PC-9 (cell line): ENCODE results near the gene MIER2.

Experiments
- CTCF ChIP-seq: fragments of 200-600 bp; sonication (generic); conservative IDR thresholded peaks from 2 replicates; pipeline ENCODE4 v1.6.1; 2017; ENCODE audit warnings: mixed run types, antibody characterized with exemption, mild to moderate bottlenecking, moderate library complexity
- EZH2 ChIP-seq: fragments of 200-600 bp; sonication (generic); IDR thresholded peaks from 2 replicates; pipeline ENCODE4 v1.8.0; 2017; ENCODE audit warnings: antibody characterized with exemption, low read depth

GRCh38 chr19:310781-311496 lies 33.7 kb downstream of the MIER2 start:
- TF ChIP-seq CTCF (no peak), EZH2 (no peak)
